Right ventricle myocardium inferior (tissue), 1 donor: Measurements from ENCODE around the gene GRIA3. TPM values are rescaled to one million over a fixed set of nuclear protein-coding genes. Genes with fewer than 3 reads are reported as not detected.

Source experiments
- ATAC-seq: fragments of 200-7000 bp; cut with Tn5 transposase; one replicate; pipeline ENCODE4 v1.9.1; 2020; ENCODE audit warnings: mild to moderate bottlenecking, moderate library complexity
- DNase-seq: peaks from one replicate; pipeline ENCODE4 v3.0.0; 2021; ENCODE audit errors: missing footprints
- intact Hi-C: fragments of 100-400 bp; cut with DNase I; formaldehyde crosslinking; loops from one replicate; pipeline ENCODE4 v1.11.0; 2022
- long read RNA-seq: library from polyadenylated mRNA; unstranded; transcript quantifications from one replicate; pipeline ENCODE4 v2.0.0, GENCODE V29; 2021
- total RNA-seq: library from RNA; stranded (reverse); fragmentation: NEBNext Ultra II Directional; extraction: Animal tissue kit (Norgen Biotek cat#: 25700); gene quantifications from one replicate; pipeline ENCODE4 v1.2.1, GENCODE V29; 2021
- donor health status: DM: no; HTN: yes; CAD: no; lungs with severe emphysema.

The GRIA3 gene
- 0.73 TPM for total RNA-seq
- long read RNA-seq, result 0 reads

GRCh38 chrX:123184219-123184865, at the start of gene GRIA3:
Gene GRIA3, plus strand, starts transcription at chrX:123184278. Its CDS starts 258 bp downstream, at chrX:123184536.
- DNase-seq, result no peak
- ATAC-seq, result no peak
- intact Hi-C loops, result no loop called here

GRCh38 chrX:123138473-123138872, 45.6 kb upstream of the GRIA3 start:
- ATAC-seq (no peak), DNase-seq (no peak)
- intact Hi-C loops, result no loop called here

- intact Hi-C loops, result no loop called here
- DNase-seq (no peak), ATAC-seq (no peak)
These were observed 43.6 kb upstream of the GRIA3 start for GRCh38 chrX:123140454-123140853.

DNA sequence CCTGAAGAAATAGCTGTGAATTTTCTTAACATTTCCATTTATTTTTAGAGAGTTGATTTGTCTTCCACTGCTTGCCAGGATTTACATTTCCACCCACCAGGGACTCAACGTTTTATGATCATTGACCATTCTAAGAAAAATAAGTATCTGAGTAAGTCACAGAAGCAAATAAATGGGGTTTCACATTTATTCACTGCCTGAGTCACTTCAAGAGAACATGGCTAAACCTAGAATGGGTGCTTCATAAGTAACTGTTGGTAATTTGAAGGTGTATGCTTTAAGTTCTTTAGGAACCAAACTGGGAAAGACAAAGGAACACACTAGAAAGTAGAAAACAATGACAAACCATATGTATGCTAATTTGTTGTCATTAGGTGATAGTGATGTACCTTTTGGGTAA, 43.2 kb upstream of the GRIA3 start:
- intact Hi-C loops, result no loop called here
- ATAC-seq, result no peak

DNA sequence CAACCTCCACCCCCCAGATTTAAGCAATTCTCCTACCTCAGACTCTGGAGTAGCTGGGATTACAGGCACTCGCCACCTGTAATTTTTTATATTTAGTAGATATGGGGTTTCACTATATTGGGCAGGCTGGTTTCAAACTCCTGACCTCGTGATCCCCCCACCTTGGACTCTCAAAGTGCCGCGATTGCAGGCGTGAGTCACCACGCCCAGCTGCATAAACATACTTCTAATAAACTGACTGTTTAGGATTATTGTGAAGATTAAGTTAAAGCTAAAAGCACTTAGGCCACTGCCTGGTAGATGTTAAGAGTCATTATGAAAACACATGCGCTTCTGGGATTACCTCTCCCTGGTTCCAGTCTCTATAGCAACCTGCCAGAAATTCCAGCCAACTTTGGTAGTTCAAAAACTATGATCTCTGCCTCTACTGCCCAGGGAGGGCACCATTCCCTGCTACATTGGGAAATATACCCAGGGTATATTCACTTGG, 30.2 kb upstream of the GRIA3 start:
- DNase-seq (no peak), ATAC-seq (no peak)
- intact Hi-C loops, result no loop called here

More for the DNA sequence above, 43.2 kb upstream of the GRIA3 start:
- no peak for DNase-seq

DNA sequence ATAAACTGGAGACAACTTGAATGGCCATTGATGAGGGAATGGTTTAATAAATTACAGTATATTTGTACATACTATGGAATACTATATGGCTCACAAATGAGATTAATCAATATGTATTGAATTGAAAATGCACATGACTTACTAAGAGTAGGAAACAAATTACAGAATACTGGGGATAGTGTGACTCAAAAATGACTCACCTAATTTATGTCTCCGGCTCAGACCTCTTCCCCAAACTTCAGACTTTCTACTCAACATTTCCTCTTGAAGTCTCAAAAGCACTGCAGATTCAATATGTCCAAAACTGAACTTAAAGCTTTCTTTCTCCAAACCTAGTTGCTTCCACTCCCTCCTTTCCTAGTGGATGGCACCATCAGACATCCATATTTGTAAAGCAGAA, 28.8 kb upstream of the GRIA3 start:
- DNase-seq (no peak), ATAC-seq (no peak)
- intact Hi-C loops, result no loop called here

DNA sequence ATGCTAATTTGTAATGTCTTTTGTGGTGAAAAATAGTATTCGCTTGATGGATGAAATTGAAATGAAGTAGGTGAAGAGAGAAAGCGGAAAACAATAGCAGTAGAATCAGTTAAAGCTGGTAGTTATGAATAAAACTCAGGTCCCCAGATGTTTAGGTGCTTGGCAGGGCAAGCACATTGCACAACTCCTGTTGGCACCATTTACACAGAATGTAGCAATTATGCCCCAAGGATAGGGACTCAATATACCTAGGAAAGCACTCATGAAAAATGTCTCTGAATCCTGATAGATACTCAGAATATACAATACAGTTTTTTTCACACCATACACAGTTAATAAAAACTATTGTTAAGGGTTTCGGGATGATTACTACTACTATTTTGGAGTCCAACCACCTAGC, 26.5 kb upstream of the GRIA3 start:
- intact Hi-C loops, result no loop called here

GRCh38 chrX:123159403-123159802, 24.7 kb upstream of the GRIA3 start:
- intact Hi-C loops, result no loop called here
- ATAC-seq (no peak), DNase-seq (no peak)

More for the DNA sequence above, 26.5 kb upstream of the GRIA3 start:
- ATAC-seq (no peak), DNase-seq (no peak)

GRCh38 chrX:123167621-123168020, 16.5 kb upstream of the GRIA3 start:
- ATAC-seq, result no peak
- intact Hi-C loops, result no loop called here
- no peak for DNase-seq

DNA sequence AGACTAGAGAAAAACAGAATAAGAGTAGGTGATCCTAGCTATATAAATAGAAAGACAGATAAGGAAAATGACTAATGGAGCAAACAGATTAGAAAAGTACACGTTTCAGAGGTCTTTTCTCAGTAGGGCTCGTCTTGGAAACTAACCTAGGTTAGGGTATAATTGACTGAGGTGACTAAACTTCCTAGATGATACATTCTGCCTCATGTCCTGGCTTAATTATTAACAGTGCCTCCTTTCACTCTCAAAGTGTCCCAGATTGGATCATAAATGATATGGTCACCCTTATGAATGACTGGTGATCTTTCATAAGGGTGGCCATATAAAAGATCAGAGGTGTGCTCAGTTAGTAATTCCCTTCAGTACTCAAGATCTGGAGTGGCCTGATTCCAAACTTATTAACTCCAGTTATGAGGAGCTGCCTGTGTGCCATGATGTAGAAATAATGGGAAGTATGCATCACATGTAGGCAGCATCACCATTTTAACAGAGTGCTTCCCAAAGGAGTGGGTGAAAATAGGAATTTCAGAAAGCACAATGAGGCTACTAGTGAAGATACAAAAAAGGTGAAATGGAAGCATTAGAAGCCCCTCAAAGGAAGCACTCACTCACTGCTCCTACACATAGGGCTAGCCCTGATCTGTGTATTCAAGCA, 14.7 kb upstream of the GRIA3 start:
- no peak for ATAC-seq
- DNase-seq, result no peak
- intact Hi-C loops, result no loop called here

DNA sequence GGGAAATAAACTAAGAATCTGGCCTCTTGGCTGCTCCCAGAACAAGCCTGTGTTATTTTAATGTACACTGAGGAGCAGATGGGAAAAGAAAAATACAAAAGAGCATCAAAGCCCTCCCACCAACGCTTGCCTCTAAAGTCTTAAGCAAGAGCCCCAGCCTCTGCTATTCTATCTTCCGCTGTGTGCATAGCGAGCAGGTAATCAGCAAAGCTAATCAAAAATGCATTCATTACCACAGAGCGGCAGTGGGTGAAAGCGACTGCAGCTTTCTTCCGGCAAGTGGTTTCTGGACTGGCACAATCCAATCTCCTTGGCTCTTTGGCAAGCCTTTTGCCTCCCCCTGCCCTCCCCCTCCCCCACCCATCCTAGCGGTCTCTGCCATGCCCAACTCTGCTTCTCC, 13.5 kb upstream of the GRIA3 start:
- intact Hi-C loops, result loop anchor here (5.0 kb wide), 1 partner anchor 252 kb away; no protein-coding TSS in a partner anchor
- DNase-seq, result no peak
- ATAC-seq, result no peak

DNA sequence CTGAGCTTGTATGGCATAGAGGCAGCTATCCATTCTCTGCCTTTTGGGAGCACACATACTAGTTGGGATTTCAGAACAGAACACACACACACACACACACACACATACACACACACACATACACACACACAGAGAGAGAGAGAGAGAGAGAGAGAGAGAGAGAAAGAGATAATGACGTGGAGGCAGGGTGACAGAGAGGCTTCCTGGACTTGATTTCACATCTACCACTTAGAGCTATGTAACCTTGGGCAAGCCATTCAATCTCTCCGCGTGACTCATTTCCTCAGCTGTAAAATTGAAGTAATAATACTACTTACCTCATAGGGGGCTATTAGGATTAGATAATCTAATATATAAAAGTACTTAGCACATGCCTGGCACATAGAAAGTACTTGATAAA, 12.3 kb upstream of the GRIA3 start:
- intact Hi-C loops, result loop anchor here (5.0 kb wide), 1 partner anchor 251 kb away; no protein-coding TSS in a partner anchor
- no peak for DNase-seq
- ATAC-seq, result no peak

DNA sequence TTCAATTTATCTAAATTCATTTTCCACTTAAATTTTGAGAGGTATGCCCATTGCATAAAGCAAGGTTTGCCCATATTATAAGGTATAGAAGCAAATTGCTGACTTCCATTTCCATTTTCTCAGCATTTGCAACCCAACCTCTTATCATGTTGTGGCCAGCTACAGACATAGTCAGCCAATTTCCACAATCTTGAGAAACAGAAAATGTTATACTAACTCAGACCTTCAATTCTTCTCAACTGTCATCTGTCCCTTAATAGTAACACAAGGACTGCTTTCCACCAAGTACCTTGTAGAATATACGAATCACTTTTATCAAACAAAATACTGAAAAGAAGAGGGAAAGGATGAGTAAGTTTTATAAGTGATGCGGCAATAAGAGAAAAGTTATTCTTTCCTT, 11.2 kb upstream of the GRIA3 start:
- DNase-seq (no peak), ATAC-seq (no peak)
- intact Hi-C loops, result loop anchor here (5.0 kb wide), 1 partner anchor 249 kb away; no protein-coding TSS in a partner anchor

GRCh38 chrX:123173833-123174232, 10.2 kb upstream of the GRIA3 start:
- intact Hi-C loops, result loop anchor here (5.0 kb wide), 1 partner anchor 248 kb away; no protein-coding TSS in a partner anchor
- no peak for ATAC-seq
- DNase-seq, result no peak

DNA sequence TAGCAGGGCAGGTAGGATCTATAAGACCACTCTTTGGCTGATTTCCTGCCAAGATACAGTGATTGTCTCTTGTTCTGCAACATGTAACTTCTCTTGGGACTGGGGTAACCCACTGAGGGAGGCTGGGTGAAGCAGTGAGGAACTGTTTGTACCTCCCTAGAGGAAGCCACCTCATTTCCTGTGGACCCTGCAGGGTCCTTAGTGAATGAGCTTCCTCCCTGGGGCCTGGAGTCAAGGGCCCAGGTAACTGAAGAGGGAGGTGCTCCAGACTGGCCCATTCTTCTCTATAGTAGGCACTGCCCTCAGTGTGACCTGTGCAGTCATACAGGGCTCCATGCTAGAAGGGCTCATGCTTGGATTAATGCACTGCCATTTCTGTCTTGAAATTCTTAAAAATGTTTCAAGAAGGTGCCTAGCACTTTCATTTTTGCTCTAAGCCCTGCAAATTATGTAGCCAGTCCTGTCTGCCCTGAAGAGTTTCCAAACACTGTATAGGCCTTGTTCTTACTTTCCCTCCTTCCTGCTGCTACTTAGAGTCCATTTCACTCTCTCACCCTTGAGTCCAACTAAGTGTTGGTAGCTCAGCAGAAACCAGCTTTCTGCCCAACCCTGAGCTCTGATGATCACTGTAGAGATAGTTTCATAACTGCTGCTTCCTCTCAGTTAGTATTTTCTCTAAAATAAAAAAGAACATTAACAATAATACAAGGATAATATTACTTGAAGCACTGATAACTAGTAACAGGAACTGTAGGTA, 8.5 kb upstream of the GRIA3 start:
- DNase-seq (no peak), ATAC-seq (no peak)
- intact Hi-C loops, result no loop called here

DNA sequence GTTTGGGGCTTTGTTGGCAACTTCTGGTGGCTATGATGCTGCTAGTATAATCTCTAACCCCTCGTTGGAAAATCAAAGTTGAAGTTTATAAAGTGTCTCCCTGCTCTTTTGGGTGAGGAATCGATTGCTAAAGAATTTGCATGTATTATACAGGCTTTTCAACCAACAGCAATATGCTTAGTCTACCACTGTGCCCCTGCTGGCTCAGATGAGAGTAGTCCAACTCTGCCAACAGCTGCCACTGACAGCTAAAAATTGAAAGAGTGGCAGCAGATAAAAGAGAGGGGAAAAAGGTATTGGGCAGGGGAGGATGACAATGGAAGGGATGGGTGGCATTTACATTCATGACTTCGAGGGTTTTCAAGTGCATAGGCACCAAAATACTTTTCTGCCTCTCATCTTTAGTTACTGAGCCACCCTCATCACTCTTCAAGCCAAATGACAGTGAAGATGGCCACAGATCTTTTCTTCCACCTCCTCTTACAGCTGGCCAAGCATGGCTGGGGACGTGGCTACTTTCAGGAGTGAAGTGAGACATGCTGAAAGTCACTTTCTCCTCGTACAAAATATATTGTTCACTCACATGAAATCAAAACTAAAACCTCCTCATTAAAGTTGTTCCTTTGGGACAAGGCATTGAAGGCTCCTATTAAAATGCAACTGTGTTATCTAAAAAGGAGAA, 2.7 kb upstream of the GRIA3 start:
- no peak for DNase-seq
- intact Hi-C loops, result no loop called here
- no peak for ATAC-seq

- intact Hi-C loops, result no loop called here
- ATAC-seq (no peak), DNase-seq (no peak)
These were observed 793 bp downstream of the GRIA3 start for GRCh38 chrX:123184866-123185276.

- intact Hi-C loops, result no loop called here
- DNase-seq (no peak), ATAC-seq (no peak)
These were observed 1.6 kb downstream of the GRIA3 start for GRCh38 chrX:123185721-123186120.

GRCh38 chrX:123186801-123187200, 2.7 kb downstream of the GRIA3 start:
- intact Hi-C loops, result no loop called here
- ATAC-seq, result no peak
- no peak for DNase-seq
